Pancreas (tissue), 10 donors: ENCODE results near the gene RBM15. TPM values are rescaled to one million over a fixed set of nuclear protein-coding genes. Genes with fewer than 3 reads are reported as not detected.

Source experiments
- ATAC-seq, 4 donors: fragments of 200-7000 bp; cut with Tn5 transposase; one replicate each; pipeline versions ENCODE4 v1.8.0 to v1.9.1; 2020; ENCODE audit warnings: mild to moderate bottlenecking in 4 of 4, moderate library complexity in 4 of 4
- DNase-seq, 6 donors: peaks; one replicate each; pipeline ENCODE4 v3.0.0-alpha.2; 2020
- FAIRE-seq: peaks from 2 replicates; lab custom pipeline; 2012; peaks lifted over from hg19 to GRCh38; lab: Jason Lieb, UNC
- H3K27ac ChIP-seq, 4 donors: fragments of 200-600 bp; sonication (generic); 1 replicate in 3 of 4; 2 replicates in 1 of 4; pipeline versions ENCODE4 v1.5.0 to v1.8.0; 2020
- H3K27me3 ChIP-seq, 4 donors: fragments of 200-600 bp; one replicate each; pipeline ENCODE4 v1.8.0; 2021
- H3K36me3 ChIP-seq, 3 donors: fragments of 200-600 bp; sonication (generic) in 1 of 3; one replicate each; pipeline versions ENCODE4 v1.5.0 to v1.8.0; 2020 to 2021
- H3K4me1 ChIP-seq, 3 donors: fragments of 200-600 bp; one replicate each; pipeline ENCODE4 v1.8.0; 2021
- H3K4me3 ChIP-seq, 4 donors: fragments of 200-600 bp; sonication (generic) in 2 of 4; one replicate each; pipeline versions ENCODE4 v1.5.0 to v1.8.0; 2020 to 2021
- H3K9me3 ChIP-seq, 4 donors: fragments of 200-600 bp; one replicate each; pipeline ENCODE4 v1.8.0; 2021
- WGBS, 2 donors: extraction: QIAGEN DNeasy Blood & Tissue Kit; methylation state at CpG; one replicate each; pipeline ENCODE4 v1.1.7; 2013; 5-methylcytosine and 5-hydroxymethylcytosine counted together
- intact Hi-C, 3 donors: fragments of 100-400 bp; cut with DNase I; formaldehyde crosslinking; loops; one replicate each; pipeline versions ENCODE4 v1.11.1 to v1.14.2; 2022
- polyA plus RNA-seq, 2 donors: library from polyadenylated mRNA; stranded (reverse); fragments of 200-250 nt; gene quantifications; one replicate each; pipeline ENCODE4 v1.2.3, GENCODE V29; 2013
- total RNA-seq, 6 donors: library from RNA; stranded (reverse); fragmentation: NEBNext Ultra II Directional in 4 of 6; extraction: Animal tissue kit (Norgen Biotek cat#: 25700) in 4 of 6; gene quantifications; one replicate each; pipeline versions ENCODE4 v1.2.1 to v1.2.4, GENCODE V29; 2021 to 2023
- TF ChIP-seq, protein P1 (sequence below), 4 donors: fragments of 200-600 bp; sonication (generic) in 3 of 4; IDR thresholded peaks; one replicate each; pipeline versions ENCODE4 v1.5.0 to v1.8.0; 2021; ENCODE audit warnings: antibody characterized with exemption in 4 of 4
- donor health status: healthy with polysubstance abuse.
- donor health status: DM: no; HTN: no; CAD: no; lungs with moderate emphysema.
- donor health status: DM: no; HTN: no; CAD: no.
- donor health status: control.
- donor health status: control.
- donor health status: Bipolar disorder and iron deficiency.
- donor health status: DM: yes; HTN: yes; CAD: no.
- donor health status: DM: no; HTN: no; CAD: no.
- donor health status: DM: no; HTN: no; CAD: no.
- donor health status: DM: yes; HTN: yes; CAD: no.

The RBM15 gene
- total and polyA plus RNA-seq, 8 donors = 1.6 to 14.2 (median 7.7) TPM

DNA sequence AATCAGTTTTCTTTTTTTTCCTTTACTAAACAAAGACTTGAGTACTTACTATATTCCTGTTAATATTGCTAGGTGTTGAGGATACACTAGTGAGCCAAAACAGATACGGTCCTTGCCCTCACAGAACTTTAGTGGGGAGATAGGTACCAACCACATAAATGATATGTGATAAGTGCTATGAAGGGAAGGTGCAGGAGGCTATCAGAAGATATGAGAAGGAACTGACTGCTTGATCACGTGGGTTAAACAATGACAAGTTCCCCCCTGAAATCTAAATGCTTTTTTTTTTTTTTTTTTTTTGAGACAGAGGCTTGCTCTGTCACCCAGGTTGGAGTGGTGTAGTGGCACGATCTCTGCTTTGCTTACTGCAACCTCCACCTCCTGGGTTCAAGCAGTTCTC lies 25.0 kb downstream of the RBM15 start:
- TF ChIP-seq, protein P1, sequence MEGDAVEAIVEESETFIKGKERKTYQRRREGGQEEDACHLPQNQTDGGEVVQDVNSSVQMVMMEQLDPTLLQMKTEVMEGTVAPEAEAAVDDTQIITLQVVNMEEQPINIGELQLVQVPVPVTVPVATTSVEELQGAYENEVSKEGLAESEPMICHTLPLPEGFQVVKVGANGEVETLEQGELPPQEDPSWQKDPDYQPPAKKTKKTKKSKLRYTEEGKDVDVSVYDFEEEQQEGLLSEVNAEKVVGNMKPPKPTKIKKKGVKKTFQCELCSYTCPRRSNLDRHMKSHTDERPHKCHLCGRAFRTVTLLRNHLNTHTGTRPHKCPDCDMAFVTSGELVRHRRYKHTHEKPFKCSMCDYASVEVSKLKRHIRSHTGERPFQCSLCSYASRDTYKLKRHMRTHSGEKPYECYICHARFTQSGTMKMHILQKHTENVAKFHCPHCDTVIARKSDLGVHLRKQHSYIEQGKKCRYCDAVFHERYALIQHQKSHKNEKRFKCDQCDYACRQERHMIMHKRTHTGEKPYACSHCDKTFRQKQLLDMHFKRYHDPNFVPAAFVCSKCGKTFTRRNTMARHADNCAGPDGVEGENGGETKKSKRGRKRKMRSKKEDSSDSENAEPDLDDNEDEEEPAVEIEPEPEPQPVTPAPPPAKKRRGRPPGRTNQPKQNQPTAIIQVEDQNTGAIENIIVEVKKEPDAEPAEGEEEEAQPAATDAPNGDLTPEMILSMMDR (IDR thresholded peaks at IDR 0.05) = no peak
- intact Hi-C loops = no loop called here
- H3K4me3 ChIP-seq = no peak overlapping the region
- H3K27ac ChIP-seq = no peak overlapping the region
- H3K36me3 ChIP-seq = no peaks in the 10 kb centered on the region
- FAIRE-seq = no peak
- 92 to 98% methylated on average over 3 of the region's 3 CpGs for WGBS, 2 donors
- ATAC-seq = no peak
- H3K4me1 ChIP-seq = no peaks in the 10 kb centered on the region
- H3K27me3 ChIP-seq = no peaks in the 10 kb centered on the region
- no peaks in the 10 kb centered on the region for H3K9me3 ChIP-seq
- no peak for DNase-seq

DNA sequence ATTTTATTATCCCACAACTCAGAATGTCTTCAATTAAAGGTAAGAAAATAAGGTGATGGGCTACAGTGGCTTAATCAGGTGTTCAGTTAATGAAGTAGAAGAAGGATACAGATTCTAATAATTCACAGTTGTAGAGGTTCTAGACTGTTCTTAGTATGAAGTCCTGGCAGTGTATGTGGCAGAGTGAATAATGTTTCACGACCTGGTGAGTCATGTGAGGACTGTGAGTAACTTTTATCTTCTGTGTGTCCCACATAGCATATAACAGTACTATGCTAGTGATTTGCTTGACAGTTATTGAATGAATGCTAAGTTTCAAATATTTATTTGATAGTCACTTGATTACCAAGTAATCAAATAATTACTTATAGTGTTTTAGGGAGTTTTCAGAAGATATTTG lies 31.6 kb downstream of the RBM15 start:
- intact Hi-C loops = no loop called here
- Histone ChIP-seq H3K27ac (no peak overlapping the region), H3K9me3 (no peaks in the 10 kb centered on the region), H3K27me3 (no peaks in the 10 kb centered on the region), H3K4me3 (no peak overlapping the region), H3K36me3 (peaks cover 0 to 5% (median 0%) of the 10 kb centered on the region in 3 donors), H3K4me1 (no peaks in the 10 kb centered on the region)
- WGBS, 2 donors = 18 to 22% methylated on average over 1 of the region's 1 CpG
- ATAC-seq (peak; percentile 52 to 58 (median 54)), DNase-seq (no peak), FAIRE-seq (no peak)
- TF ChIP-seq, protein P1 (IDR thresholded peaks at IDR 0.05) = no peak

DNA sequence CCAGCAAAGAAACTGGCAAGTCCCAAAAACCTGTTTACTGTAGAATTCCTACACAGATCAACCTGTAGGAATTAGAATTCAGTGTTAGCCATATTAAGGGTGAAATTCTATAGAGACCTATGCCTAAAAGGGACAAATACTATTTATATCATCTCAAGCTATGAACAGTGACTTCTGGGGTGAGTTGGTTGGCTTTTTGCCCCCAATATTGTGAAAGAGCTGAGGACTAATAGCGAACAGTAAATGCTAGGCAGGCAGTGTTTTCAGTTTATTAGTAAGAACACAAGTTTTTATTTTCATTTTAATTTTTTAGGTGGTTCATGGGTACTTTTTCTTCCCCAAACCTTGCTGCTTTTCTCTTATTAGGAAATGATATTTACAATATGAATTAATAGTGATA lies 36.3 kb downstream of the RBM15 start:
- 97 to 100% methylated on average over 1 of the region's 1 CpG for WGBS, 2 donors
- Histone ChIP-seq H3K9me3 (no peaks in the 10 kb centered on the region), H3K4me3 (no peak overlapping the region), H3K27me3 (no peaks in the 10 kb centered on the region), H3K36me3 (peaks cover 0 to 5% (median 5%) of the 10 kb centered on the region in 3 donors), H3K4me1 (no peaks in the 10 kb centered on the region), H3K27ac (no peak overlapping the region)
- DNase-seq (no peak), FAIRE-seq (no peak), ATAC-seq (no peak)
- intact Hi-C loops = no loop called here
- TF ChIP-seq, protein P1 (IDR thresholded peaks at IDR 0.05) = no peak

DNA sequence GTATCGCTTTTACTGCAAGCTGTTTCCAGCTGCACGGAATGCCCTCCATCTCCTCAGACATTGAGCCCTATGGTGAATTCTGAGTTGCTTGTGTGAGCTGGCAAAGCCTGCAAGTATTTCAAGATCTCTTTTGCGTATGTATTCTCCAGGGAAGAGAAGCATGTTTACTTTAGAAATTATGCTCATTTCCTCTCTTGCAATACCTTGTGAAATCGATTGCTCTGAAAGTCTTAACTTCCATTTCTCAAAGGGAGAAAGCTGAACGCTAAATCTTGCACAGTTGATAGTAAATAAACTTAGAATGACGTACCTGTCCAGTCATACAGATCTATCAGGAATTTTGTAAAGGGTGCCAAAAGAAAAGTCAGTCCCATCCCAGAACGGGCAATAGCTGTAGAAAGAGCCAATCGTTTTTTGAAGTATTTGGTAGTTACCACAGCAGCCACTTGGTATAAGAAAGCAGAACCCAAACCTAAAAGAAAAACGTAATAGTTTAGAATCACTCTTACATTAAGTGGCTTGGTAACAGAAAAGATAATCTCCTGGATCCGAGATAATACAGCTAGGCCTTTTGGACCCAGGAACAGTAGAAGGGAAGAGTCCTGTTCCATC lies 41.6 kb downstream of the RBM15 start:
- Histone ChIP-seq H3K27me3 (no peaks in the 10 kb centered on the region), H3K27ac (no peak overlapping the region), H3K4me1 (no peaks in the 10 kb centered on the region), H3K36me3 (peaks cover 0 to 5% (median 0%) of the 10 kb centered on the region in 3 donors), H3K9me3 (no peaks in the 10 kb centered on the region), H3K4me3 (no peak overlapping the region)
- DNase-seq (no peak), ATAC-seq (no peak), FAIRE-seq (no peak)
- TF ChIP-seq, protein P1 (IDR thresholded peaks at IDR 0.05) = no peak
- intact Hi-C loops = no loop called here
- WGBS, 2 donors = 83% methylated on average over 10 of the region's 10 CpGs

DNA sequence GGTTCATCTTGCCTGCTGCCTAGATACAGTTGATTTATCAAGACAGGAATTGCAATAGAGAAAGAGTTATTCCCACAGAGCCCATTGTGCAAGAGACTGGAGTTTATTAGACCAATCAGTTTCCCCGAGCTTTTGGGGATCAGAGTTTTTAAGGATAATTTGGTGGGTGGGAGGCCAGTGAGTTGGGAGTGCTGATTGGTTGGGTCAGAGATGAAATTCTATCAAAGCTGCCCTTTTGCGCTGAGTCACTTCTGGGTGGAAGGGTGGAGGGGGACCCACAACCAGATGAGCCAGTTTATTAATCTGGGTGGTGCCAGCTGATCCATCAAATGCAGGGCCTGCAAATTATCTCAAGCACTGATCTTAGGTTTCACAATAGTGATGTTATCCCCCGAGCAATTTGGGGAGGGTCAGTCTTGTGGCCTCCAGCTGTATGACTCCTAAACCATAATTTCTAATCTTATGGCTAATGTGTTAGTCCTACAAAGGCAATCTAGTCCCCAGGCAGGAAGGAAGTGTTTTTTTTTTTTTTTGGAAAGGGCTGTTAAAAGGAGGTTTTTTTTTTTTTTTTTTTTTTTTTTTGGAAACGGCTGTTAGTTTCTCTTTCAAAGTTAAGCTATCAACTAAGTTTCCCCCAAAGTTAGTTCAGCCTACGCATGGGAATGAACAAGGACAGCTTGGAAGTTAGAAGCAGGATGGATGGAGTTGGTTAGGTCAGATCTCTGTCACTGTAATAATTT lies 44.2 kb downstream of the RBM15 start:
- Histone ChIP-seq H3K4me3 (no peak overlapping the region), H3K27ac (no peak overlapping the region), H3K9me3 (no peaks in the 10 kb centered on the region), H3K4me1 (no peaks in the 10 kb centered on the region), H3K27me3 (no peaks in the 10 kb centered on the region), H3K36me3 (no peaks in the 10 kb centered on the region)
- ATAC-seq = no peak
- WGBS, 2 donors = 75 to 79% methylated on average over 5 of the region's 5 CpGs
- FAIRE-seq = no peak
- no peak for DNase-seq
- intact Hi-C loops = no loop called here
- TF ChIP-seq, protein P1 (IDR thresholded peaks at IDR 0.05) = no peak
